ENCODE data around the gene DHRS3. TPM values are rescaled to one million over a fixed set of nuclear protein-coding genes. Genes with fewer than 3 reads are reported as not detected.

DHRS3 gene
- total RNA-seq, 1 donor from 2014 or later = 63.7 TPM

DNA sequence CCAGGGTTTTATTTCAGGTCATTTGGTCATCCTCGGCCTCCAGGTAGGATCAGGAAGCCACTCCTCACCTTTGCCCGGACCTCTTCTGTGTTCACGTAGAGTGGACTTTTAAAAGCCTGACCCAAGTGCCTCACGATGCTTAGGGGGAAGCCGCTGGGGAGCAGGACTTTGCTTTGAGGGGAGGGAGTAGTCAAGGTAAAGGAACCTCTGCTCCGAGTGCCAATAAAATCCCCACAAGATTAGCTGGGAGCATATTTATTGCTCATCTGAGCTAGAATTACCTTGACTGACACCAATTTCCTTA lies 603 bp upstream of the DHRS3 start:
- TF ChIP-seq, protein P1, sequence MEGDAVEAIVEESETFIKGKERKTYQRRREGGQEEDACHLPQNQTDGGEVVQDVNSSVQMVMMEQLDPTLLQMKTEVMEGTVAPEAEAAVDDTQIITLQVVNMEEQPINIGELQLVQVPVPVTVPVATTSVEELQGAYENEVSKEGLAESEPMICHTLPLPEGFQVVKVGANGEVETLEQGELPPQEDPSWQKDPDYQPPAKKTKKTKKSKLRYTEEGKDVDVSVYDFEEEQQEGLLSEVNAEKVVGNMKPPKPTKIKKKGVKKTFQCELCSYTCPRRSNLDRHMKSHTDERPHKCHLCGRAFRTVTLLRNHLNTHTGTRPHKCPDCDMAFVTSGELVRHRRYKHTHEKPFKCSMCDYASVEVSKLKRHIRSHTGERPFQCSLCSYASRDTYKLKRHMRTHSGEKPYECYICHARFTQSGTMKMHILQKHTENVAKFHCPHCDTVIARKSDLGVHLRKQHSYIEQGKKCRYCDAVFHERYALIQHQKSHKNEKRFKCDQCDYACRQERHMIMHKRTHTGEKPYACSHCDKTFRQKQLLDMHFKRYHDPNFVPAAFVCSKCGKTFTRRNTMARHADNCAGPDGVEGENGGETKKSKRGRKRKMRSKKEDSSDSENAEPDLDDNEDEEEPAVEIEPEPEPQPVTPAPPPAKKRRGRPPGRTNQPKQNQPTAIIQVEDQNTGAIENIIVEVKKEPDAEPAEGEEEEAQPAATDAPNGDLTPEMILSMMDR (IDR thresholded peaks at IDR 0.05; ENCODE audit: insufficient read depth, low read length, severe bottlenecking) = no peak
- Histone ChIP-seq H3K27me3 (ENCODE audit: control insufficient read depth, insufficient read depth, low read length) (peaks cover 10% of the 10 kb centered on the region), H3K4me3 (ENCODE audit: low read depth, low read length) (peak overlapping the region; percentile 76), H3K36me3 (ENCODE audit: control insufficient read depth, insufficient read depth, low read length) (no peaks in the 10 kb centered on the region)
- no peak for DNase-seq (ENCODE audit: low read depth)
- no peak for FAIRE-seq

DNA sequence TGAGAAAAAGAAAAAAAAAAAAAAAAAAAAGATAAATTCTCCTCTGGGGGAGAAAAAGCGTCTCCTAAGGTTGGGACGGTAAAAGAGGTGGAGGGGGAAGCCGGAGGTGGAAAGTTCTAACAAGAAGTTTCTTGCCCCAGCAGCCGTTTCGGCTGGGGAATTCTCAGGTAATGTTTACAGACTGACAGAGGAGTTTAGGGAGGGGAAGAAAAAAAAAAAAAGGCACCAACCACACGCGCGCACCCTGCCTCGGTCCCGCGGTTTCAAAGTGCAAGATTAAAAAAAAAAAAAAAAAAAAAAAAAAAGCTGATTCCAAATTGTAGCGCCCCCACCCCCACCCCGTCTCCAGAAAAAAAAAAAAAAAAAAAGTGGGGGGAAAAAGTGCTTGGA lies 504 bp downstream of the DHRS3 start:
- Histone ChIP-seq H3K4me3 (ENCODE audit: low read depth, low read length) (peak overlapping the region; percentile 76), H3K27me3 (ENCODE audit: control insufficient read depth, insufficient read depth, low read length) (peaks cover 7% of the 10 kb centered on the region), H3K36me3 (ENCODE audit: control insufficient read depth, insufficient read depth, low read length) (no peaks in the 10 kb centered on the region)
- TF ChIP-seq, protein P1 (IDR thresholded peaks at IDR 0.05; ENCODE audit: insufficient read depth, low read length, severe bottlenecking) = no peak
- no peak for FAIRE-seq
- DNase-seq (ENCODE audit: low read depth) = peak; percentile 74

DNA sequence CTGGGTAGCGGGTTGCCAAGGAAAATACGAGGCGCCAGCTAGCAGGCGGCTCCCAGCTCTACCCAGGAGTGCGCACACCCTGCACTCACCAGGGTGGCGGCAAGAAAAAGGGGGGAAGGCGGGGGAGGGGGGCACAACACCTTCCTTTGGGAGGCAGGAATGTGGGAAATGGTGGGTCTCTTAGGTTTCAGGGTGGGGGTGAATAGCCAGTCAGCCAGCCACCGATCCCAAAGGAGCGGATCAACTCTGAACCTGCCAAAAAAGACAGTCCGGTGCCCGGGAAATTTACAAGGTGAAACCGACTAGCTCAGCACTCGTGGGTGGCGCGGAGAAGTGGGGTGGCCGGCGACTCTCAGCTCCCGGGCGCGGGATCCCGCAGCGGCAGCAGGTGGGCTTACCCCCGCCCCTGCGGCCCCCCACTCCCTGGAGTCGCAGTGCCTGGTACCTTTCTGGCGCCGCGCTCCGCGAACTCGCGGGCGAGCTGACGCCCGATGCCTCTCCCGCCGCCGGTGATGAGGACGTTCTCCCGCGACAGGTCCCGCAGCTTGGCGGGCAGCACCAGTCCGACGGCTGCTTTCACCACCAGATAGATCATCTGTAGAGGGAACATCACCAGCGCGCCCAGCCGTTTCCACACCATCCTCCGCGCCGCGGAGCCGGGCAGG lies 1.2 kb downstream of the DHRS3 start:
- no peak for DNase-seq (ENCODE audit: low read depth)
- FAIRE-seq = no peak
- TF ChIP-seq, protein P1 (IDR thresholded peaks at IDR 0.05; ENCODE audit: insufficient read depth, low read length, severe bottlenecking) = no peak
- Histone ChIP-seq H3K36me3 (ENCODE audit: control insufficient read depth, insufficient read depth, low read length) (peaks cover 3% of the 10 kb centered on the region), H3K27me3 (ENCODE audit: control insufficient read depth, insufficient read depth, low read length) (peaks cover under 1% of the 10 kb centered on the region), H3K4me3 (ENCODE audit: low read depth, low read length) (peak overlapping the region; percentile 76)

DNA sequence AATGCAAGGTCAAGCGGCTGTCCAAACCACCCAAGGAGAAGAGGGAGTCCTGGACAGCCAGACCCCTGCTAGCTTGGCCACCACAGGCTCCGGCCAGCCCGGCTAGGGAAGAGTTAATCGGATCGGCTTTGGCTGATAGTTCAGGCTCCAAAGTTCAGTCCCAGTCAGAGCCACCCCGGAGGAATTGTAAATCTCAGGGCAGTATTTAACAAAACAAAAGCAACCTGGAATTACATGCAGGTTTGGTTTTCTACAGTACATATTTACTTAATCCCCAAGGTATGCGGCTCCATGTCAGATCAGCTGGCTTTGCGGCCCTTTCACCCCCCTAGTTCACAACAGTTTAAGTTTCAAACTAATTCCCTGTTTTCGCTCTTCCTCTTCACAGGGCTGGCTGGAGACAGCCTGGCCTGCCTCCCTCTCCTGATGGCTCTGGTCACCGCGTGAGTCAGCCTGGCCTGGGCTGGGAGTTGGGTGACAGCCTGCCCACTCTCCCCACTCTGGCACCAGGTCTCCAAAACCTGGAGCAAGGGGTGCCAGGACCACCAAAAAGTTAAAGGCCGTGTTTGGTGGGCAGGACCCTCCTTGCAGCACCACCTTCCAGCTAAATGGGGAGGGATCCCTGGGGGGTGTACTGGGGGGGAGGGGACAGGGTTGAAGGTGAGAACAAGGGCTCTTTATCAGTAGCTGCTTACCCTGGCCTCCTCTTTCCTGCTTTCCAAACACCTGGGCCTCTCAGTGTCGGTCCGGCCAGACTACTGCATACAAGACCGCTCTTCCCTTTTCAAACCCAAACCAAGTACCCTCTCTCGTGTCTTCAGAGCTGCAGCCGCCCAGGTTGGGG lies 1.9 kb downstream of the DHRS3 start:
- peak; percentile 28 for DNase-seq (ENCODE audit: low read depth)
- H3K4me3 ChIP-seq (ENCODE audit: low read depth, low read length) = peak overlapping the region; percentile 76
- FAIRE-seq = no peak
- TF ChIP-seq, protein P1 (IDR thresholded peaks at IDR 0.05; ENCODE audit: insufficient read depth, low read length, severe bottlenecking) = no peak
- peaks cover 4% of the 10 kb centered on the region for H3K36me3 ChIP-seq (ENCODE audit: control insufficient read depth, insufficient read depth, low read length)
- no peaks in the 10 kb centered on the region for H3K27me3 ChIP-seq (ENCODE audit: control insufficient read depth, insufficient read depth, low read length)

DNA sequence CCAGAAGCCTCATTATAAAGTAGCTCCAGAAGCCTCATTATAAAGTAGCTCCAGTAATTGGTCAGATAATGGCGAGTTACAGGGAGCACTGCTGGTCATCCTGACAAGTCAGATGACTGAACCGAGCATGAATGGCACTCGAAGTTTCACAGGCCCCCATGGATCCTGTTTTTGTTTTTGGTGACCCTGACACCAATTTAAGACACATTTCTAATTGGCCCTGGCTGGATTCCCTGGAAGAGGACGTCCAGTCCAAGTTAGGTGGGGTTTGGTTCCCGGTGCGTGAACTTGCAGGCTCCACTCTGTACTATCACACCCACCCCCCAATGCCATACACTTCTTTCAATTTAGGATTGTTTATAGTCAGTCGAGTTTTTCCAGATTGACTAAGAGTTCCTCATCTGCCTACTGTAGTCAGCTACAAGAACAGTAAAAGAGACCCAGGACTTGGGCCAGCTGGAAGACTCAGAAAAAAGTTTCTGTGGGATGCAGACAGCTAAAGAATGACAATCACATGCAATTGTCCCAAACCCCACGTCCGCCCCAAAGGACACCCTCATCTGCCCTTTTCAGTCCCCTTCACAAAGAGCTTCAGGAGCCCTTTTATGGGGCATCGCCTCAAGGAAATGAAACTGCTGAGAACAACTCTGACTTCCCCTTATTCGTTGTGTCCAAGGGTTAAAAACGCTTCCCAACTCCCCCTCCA lies 2.7 kb downstream of the DHRS3 start:
- TF ChIP-seq, protein P1 (IDR thresholded peaks at IDR 0.05; ENCODE audit: insufficient read depth, low read length, severe bottlenecking) = no peak
- FAIRE-seq = no peak
- DNase-seq (ENCODE audit: low read depth) = peak; percentile 22

More for the DNA sequence above, 2.7 kb downstream of the DHRS3 start:
- H3K27me3 ChIP-seq (ENCODE audit: control insufficient read depth, insufficient read depth, low read length) = no peaks in the 10 kb centered on the region
- H3K36me3 ChIP-seq (ENCODE audit: control insufficient read depth, insufficient read depth, low read length) = peaks cover 4% of the 10 kb centered on the region
- peak overlapping the region; percentile 76 for H3K4me3 ChIP-seq (ENCODE audit: low read depth, low read length)

Data from bronchial epithelial cell (primary cell).